ENCODE data around the gene ARPC5. TPM values are rescaled to one million over a fixed set of nuclear protein-coding genes. Genes with fewer than 3 reads are reported as not detected.

Gene ARPC5
- polyA plus RNA-seq, 3 donors = 110 to 1,089 (median 1,064) TPM

DNA sequence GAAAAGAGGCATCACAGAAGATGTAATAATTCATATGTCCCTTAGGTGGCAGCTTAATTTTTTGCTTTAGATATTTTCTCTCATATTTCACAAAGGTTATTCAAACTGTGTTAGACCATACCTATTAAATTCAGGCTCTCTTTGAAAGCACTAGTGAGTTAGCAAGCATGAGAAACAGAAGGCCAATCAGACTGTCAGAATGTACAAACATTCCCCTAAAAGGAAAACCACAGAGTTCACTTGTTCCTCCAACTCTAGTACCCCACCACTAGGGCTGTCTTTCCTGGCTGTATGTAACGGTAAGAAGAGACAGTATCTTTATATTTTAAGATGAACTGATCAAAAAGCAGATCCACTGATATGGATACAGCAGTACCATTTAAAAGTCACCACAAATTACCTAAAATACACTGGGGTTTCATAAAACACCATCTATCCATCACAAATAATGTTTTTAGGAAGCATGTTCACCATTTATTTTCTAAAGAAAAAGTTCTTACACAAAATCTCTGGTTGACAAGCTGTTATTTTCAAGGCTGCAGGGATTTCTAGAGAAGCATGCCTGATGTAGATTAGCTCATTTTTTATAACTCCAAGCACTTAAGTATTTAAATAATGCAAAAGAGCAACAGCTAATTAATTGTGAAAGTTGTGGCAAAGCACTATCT is 1.8 kb downstream of the ARPC5 start:
- H3K79me2 ChIP-seq (ENCODE audit: insufficient read depth, low read length) = peaks cover 69% of the 10 kb centered on the region

DNA sequence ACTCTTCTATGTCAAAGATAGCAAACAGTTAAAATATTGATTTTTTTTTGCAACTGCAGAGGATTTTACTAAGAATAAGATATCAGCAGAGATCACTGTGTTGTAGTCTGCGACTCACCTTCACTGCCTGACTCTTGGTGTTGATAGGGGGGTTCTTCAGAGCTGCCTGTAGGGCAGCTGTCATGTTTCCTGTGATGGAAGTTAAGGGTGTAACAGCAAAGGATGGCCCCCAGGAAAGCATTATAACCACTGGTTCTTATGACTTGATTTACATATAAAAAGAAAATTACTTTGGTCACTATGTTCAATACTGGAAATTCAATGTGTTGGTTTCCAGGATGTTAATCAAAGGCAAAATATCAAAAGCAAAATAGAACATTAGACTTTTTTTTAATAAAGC is 2.6 kb downstream of the ARPC5 start:
- H3K4me2 ChIP-seq (replicated peaks; ENCODE audit: extremely low read depth, low read length, poor library complexity, severe bottlenecking) = peak overlapping the region; percentile 97
- TF ChIP-seq, protein P1, sequence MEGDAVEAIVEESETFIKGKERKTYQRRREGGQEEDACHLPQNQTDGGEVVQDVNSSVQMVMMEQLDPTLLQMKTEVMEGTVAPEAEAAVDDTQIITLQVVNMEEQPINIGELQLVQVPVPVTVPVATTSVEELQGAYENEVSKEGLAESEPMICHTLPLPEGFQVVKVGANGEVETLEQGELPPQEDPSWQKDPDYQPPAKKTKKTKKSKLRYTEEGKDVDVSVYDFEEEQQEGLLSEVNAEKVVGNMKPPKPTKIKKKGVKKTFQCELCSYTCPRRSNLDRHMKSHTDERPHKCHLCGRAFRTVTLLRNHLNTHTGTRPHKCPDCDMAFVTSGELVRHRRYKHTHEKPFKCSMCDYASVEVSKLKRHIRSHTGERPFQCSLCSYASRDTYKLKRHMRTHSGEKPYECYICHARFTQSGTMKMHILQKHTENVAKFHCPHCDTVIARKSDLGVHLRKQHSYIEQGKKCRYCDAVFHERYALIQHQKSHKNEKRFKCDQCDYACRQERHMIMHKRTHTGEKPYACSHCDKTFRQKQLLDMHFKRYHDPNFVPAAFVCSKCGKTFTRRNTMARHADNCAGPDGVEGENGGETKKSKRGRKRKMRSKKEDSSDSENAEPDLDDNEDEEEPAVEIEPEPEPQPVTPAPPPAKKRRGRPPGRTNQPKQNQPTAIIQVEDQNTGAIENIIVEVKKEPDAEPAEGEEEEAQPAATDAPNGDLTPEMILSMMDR (IDR thresholded peaks at IDR 0.05) = no peak
- no peaks in the 10 kb centered on the region for H3K27me3 ChIP-seq (ENCODE audit: control insufficient read depth in 2 of 2, insufficient read depth in 2 of 2, low read length in 2 of 2)
- H3K27ac Mint-ChIP-seq = peak overlapping the region in 5 of 7 donors; percentile 10 to 97 (median 50)
- peaks cover 33 to 50% of the 10 kb centered on the region in 2 donors for H3K36me3 ChIP-seq (replicated peaks in 1 of 2; ENCODE audit: control insufficient read depth in 1 of 2, insufficient read depth in 2 of 2, low read length in 2 of 2)
- peaks cover 0 to 3% (median 0%) of the 10 kb centered on the region in 7 donors for H3K9me3 Mint-ChIP-seq
- H3K9ac ChIP-seq (ENCODE audit: insufficient read depth, low read length, poor library complexity, severe bottlenecking) = no peak overlapping the region
- H3K27ac ChIP-seq (ENCODE audit: low read depth in 1 of 2, low read length in 2 of 2) = peak overlapping the region in 1 of 2 donors; percentile 97
- H4K20me1 ChIP-seq (ENCODE audit: insufficient read depth, low read length) = peaks cover 68% of the 10 kb centered on the region
- 80% methylated on average over 1 of the region's 1 CpG for WGBS (ENCODE audit: insufficient coverage)
- peaks cover 31 to 61% of the 10 kb centered on the region in 2 donors for H3K4me1 ChIP-seq (ENCODE audit: control insufficient read depth in 1 of 2, insufficient read depth in 2 of 2, low read length in 2 of 2)
- peaks cover 34 to 51% of the 10 kb centered on the region in 2 donors for H3K36me3 Mint-ChIP-seq
- H3K79me2 ChIP-seq (ENCODE audit: insufficient read depth, low read length) = peaks cover 77% of the 10 kb centered on the region
- no peak overlapping the region for H2AFZ ChIP-seq (ENCODE audit: insufficient read depth, low read depth, low read length, poor library complexity, severe bottlenecking)
- H3K4me3 Mint-ChIP-seq = peak overlapping the region; percentile 100
- intact Hi-C loops (cut with micrococcal nuclease) = loop anchor here (5.0 kb wide), 2 partner anchors 51 to 161 kb away; partner anchors contain the start of gene SMG7 (in 1 of the 2)
- H3K9me3 ChIP-seq (replicated peaks in 1 of 2; ENCODE audit: control insufficient read depth in 1 of 2, insufficient read depth in 1 of 2, low read length in 2 of 2) = no peaks in the 10 kb centered on the region
- peaks cover 45% of the 10 kb centered on the region for H3K4me1 Mint-ChIP-seq
- peaks cover 3 to 7% (median 5%) of the 10 kb centered on the region in 3 donors for H3K27me3 Mint-ChIP-seq (ENCODE audit: low read depth in 3 of 3)
- peak overlapping the region; percentile 88 to 98 (median 95) for H3K4me3 ChIP-seq (replicated peaks in 1 of 3; ENCODE audit: low read depth in 2 of 3, low read length in 3 of 3)
- no peak for DNase-seq

More for the DNA sequence above, 1.8 kb downstream of the ARPC5 start:
- Histone ChIP-seq H2AFZ (ENCODE audit: insufficient read depth, low read depth, low read length, poor library complexity, severe bottlenecking) (no peak overlapping the region), H3K4me2 (replicated peaks; ENCODE audit: extremely low read depth, low read length, poor library complexity, severe bottlenecking) (peak overlapping the region; percentile 97), H4K20me1 (ENCODE audit: insufficient read depth, low read length) (peaks cover 60% of the 10 kb centered on the region), H3K4me1 (ENCODE audit: control insufficient read depth in 1 of 2, insufficient read depth in 2 of 2, low read length in 2 of 2) (peaks cover 31 to 55% of the 10 kb centered on the region in 2 donors), H3K27ac (ENCODE audit: low read depth in 1 of 2, low read length in 2 of 2) (peak overlapping the region in 1 of 2 donors; percentile 97), H3K9ac (ENCODE audit: insufficient read depth, low read length, poor library complexity, severe bottlenecking) (peak overlapping the region; percentile 97), H3K36me3 (replicated peaks in 1 of 2; ENCODE audit: control insufficient read depth in 1 of 2, insufficient read depth in 2 of 2, low read length in 2 of 2) (peaks cover 25 to 42% of the 10 kb centered on the region in 2 donors), H3K27me3 (ENCODE audit: control insufficient read depth in 2 of 2, insufficient read depth in 2 of 2, low read length in 2 of 2) (no peaks in the 10 kb centered on the region), H3K9me3 (replicated peaks in 1 of 2; ENCODE audit: control insufficient read depth in 1 of 2, insufficient read depth in 1 of 2, low read length in 2 of 2) (no peaks in the 10 kb centered on the region), H3K4me3 (replicated peaks in 1 of 3; ENCODE audit: low read depth in 2 of 3, low read length in 3 of 3) (peak overlapping the region; percentile 88 to 98 (median 95))
- intact Hi-C loops (cut with micrococcal nuclease) = loop anchor here (5.0 kb wide), 2 partner anchors 52 to 162 kb away; partner anchors contain the start of gene SMG7 (in 1 of the 2)
- Mint-ChIP-seq H3K27me3 (ENCODE audit: low read depth in 3 of 3) (peaks cover 3 to 7% (median 5%) of the 10 kb centered on the region in 3 donors), H3K4me3 (peak overlapping the region; percentile 100), H3K36me3 (peaks cover 26 to 42% of the 10 kb centered on the region in 2 donors), H3K4me1 (peaks cover 40% of the 10 kb centered on the region), H3K27ac (peak overlapping the region; percentile 83 to 100 (median 97)), H3K9me3 (peaks cover 0 to 2% (median 0%) of the 10 kb centered on the region in 7 donors)
- TF ChIP-seq, protein P1 (IDR thresholded peaks at IDR 0.05) = peak; percentile 87
- no CpG with 5 or more reads among the region's 1 CpG for WGBS (ENCODE audit: insufficient coverage)
- peak in 2 of 3 donors; percentile 45 to 52 for DNase-seq

Data from CD14-positive monocyte (primary cell).